GM13976 (cell line): Measurements from ENCODE around the gene MYCBP.
"Not testable (repeated sequence)": the region's sequence is repeated elsewhere in the genome, so short reads cannot be mapped to it uniquely, and the experiment has no call there.

Experiments
- DNase-seq: peaks from one replicate; pipeline ENCODE4 v3.0.0; 2012; ENCODE audit warnings: low spot score
- CTCF ChIP-seq: IDR thresholded peaks from 2 replicates; pipeline ENCODE4 v1.5.1; 2012; ENCODE audit warnings: borderline replicate concordance, mild to moderate bottlenecking; ENCODE audit not compliant: insufficient read depth; ENCODE audit errors: extremely low read depth, missing control alignments, control extremely low read depth
- in situ Hi-C: fragments of 300-500 bp; cut with MboI; formaldehyde crosslinking; loops from one replicate; pipeline ENCODE4 v1.12.0; 2022; ENCODE audit warnings: low sequenced_read_pairs, mixed read lengths, inconsistent platforms; ENCODE audit not compliant: unreplicated experiment

Gene MYCBP

GRCh38 chr1:38858833-38859560, 14.2 kb downstream of the MYCBP start:
- TF ChIP-seq CTCF: no peak
- in situ Hi-C loops: no loop called here
- DNase-seq: peak; percentile 63

DNA sequence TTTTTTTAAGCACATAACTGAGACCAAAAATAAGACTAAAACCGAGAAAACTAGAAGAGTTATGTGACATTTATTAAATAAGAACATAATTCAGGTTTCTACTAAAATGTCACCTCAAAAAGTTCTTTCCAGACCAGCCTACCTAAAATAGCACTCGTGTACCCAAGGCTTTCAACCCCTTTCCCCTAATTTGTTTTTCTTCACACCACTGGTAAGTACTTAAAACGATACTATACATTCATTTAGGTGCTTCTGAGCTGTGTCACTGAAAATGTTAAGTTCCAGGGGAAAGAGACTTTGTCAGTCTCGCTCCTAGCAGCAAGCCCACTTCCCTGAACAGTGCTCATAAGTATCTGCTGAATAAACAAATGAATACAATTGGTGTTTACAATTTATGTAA, 20.4 kb downstream of the MYCBP start:
- DNase-seq: peak; percentile 41
- in situ Hi-C loops: no loop called here
- TF ChIP-seq CTCF: no peak

DNA sequence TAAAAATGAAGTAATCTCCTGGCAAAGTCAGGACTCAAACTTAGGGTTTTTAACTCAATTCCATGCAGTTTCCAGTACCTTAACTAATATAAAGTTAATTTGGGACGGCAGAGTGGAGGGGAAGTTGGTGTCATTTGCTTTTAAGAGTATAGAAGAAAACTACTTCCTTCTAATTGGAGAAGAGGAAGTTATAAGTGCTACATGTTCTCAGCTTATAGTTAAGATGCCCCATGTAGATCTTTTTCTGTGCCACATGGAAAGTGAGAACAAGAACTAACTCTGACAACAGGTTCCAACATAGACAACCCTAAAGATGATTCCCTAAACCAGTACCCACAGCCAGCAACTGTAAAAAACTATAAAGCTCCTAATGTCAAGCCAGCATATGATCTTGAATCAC, 25.1 kb downstream of the MYCBP start:
- no peak for DNase-seq
- in situ Hi-C loops: no loop called here
- TF ChIP-seq CTCF: no peak

DNA sequence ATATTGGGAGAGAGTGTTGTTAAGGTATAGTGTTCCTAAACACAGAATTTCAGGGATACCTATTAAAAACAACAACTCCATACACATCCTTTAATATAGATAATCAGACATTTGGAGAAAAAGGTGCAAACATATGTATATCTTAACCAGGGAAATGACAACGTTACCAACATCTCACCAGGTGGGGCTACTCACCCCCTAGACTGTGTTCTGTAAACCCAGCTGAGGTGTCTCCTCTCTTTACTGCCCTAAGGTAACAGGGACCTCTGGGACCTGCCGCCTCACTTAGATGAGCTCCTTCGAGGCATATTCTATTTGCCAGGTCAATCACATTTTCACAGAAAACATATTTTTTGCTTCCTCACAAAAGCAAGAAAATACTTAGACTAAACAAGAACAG, 26.9 kb downstream of the MYCBP start:
- no peak for DNase-seq
- in situ Hi-C loops: no loop called here
- no peak for TF ChIP-seq CTCF

DNA sequence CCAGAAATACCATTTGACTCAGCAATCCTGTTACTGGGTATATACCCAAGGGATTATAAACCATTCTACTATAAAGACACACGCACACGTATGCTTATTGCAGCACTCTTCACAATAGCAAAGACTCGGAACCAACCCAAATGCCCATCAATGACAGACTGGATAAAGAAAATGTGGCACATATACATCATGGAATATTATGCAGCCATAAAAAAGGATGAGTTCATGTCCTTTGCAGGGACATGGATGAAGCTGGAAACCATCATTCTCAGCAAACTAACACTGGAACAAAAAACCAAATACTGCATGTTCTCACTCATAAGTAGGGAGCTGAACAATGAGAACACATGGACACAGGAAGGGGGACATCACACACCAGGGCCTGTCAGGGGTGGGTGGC, 28.1 kb downstream of the MYCBP start:
- DNase-seq, in situ Hi-C loops: not testable (repeated sequence)

GRCh38 chr1:38840281-38840680, 32.9 kb downstream of the MYCBP start:
- DNase-seq: no peak
- in situ Hi-C loops: no loop called here
- TF ChIP-seq CTCF: no peak

DNA sequence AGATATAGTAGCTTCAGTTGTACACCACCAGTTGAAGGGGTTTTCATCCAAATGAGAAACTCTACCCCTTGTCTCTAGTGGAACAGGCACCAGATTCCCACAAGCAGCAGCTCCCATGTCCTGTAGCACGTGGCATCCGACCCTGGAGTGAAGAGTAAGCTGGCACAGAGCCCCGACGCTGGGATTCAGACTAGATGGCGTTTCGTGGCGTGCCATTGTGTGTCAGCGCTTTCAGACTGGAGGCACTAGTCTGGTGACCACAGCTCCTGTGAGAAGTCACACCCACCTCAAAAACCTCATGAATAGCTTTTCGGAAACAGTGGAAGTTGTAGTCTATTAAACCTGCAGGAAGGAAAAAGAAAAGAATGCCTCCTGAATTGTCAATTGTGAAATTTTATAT, 33.8 kb downstream of the MYCBP start:
- in situ Hi-C loops: no loop called here
- no peak for TF ChIP-seq CTCF
- DNase-seq: no peak

GRCh38 chr1:38836316-38836715, 36.8 kb downstream of the MYCBP start:
- in situ Hi-C loops: not testable (repeated sequence)

More at GRCh38 chr1:38836316-38836715, 36.8 kb downstream of the MYCBP start:
- not testable (repeated sequence) for DNase-seq
